Liver (tissue), 9 donors: Measurements from ENCODE around the gene MICOS13. TPM values are rescaled to one million over a fixed set of nuclear protein-coding genes. Genes with fewer than 3 reads are reported as not detected.
A peak's percentile ranks its signal among the peaks of the same experiment; 100 is the strongest.

Source experiments
- DNase-seq: peaks from one replicate; pipeline ENCODE4 v3.0.0-alpha.2; 2017; ENCODE audit warnings: low spot score
- H3K27ac ChIP-seq, 2 donors: one replicate each; pipeline ENCODE4 v1.7.0; 2013; ENCODE audit warnings: inconsistent platforms in 2 of 2, low read length in 2 of 2, control low read depth in 1 of 2, low read depth in 1 of 2, mild to moderate bottlenecking in 1 of 2
- H3K27me3 ChIP-seq, 4 donors: one replicate each; pipeline versions ENCODE4 v1.6.1 to v1.7.0; 2013; ENCODE audit warnings: low read length in 3 of 4, inconsistent platforms in 1 of 4, mild to moderate bottlenecking in 1 of 4, moderate library complexity in 1 of 4; ENCODE audit not compliant: control insufficient read depth in 4 of 4, insufficient read depth in 4 of 4
- H3K36me3 ChIP-seq, 4 donors: one replicate each; pipeline versions ENCODE4 v1.6.1 to v1.7.0; 2013; ENCODE audit warnings: low read length in 3 of 4, mild to moderate bottlenecking in 3 of 4, low read depth in 1 of 4, moderate library complexity in 1 of 4; ENCODE audit not compliant: control insufficient read depth in 4 of 4, insufficient read depth in 3 of 4
- H3K4me1 ChIP-seq, 4 donors: one replicate each; pipeline versions ENCODE4 v1.6.1 to v1.7.0; 2013; ENCODE audit warnings: low read length in 3 of 4, mild to moderate bottlenecking in 3 of 4, moderate library complexity in 1 of 4; ENCODE audit not compliant: control insufficient read depth in 4 of 4, insufficient read depth in 4 of 4
- H3K4me3 ChIP-seq, 3 donors: one replicate each; pipeline versions ENCODE4 v1.6.1 to v1.7.0; 2013; ENCODE audit warnings: low read length in 3 of 3, control low read depth in 1 of 3, low read depth in 1 of 3, mild to moderate bottlenecking in 1 of 3
- H3K9ac ChIP-seq, 2 donors: one replicate each; pipeline ENCODE4 v1.7.0; 2013; ENCODE audit warnings: low read length in 2 of 2, mild to moderate bottlenecking in 2 of 2, moderate library complexity in 2 of 2, control low read depth in 1 of 2, low read depth in 1 of 2
- H3K9me3 ChIP-seq, 4 donors: one replicate each; pipeline versions ENCODE4 v1.6.1 to v1.7.0; 2013; ENCODE audit warnings: low read length in 3 of 4; ENCODE audit not compliant: control insufficient read depth in 4 of 4
- ATF3 ChIP-seq: IDR thresholded peaks from 2 replicates; pipeline ENCODE4 v1.6.1; 2016; ENCODE audit warnings: antibody characterized with exemption
- CTCF ChIP-seq: fragments of 150-350 bp; IDR thresholded peaks from 2 replicates; pipeline ENCODE4 v1.5.1; 2017; ENCODE audit warnings: improper control_type of control experiment, low read depth, low read length; ENCODE audit not compliant: missing input control
- EGR1 ChIP-seq, 2 donors: IDR thresholded peaks; 2 replicates each; pipeline ENCODE4 v1.6.1; 2016 to 2018; ENCODE audit warnings: antibody characterized with exemption in 2 of 2, low read depth in 2 of 2
- FOXA1 ChIP-seq: IDR thresholded peaks from 2 replicates; pipeline ENCODE4 v1.6.1; 2016; ENCODE audit warnings: antibody characterized with exemption
- FOXA2 ChIP-seq: IDR thresholded peaks from 2 replicates; pipeline ENCODE4 v1.6.1; 2016; ENCODE audit warnings: antibody characterized with exemption
- GABPA ChIP-seq, 2 donors: IDR thresholded peaks in 1 of 2; conservative IDR thresholded peaks in 1 of 2; 2 replicates each; pipeline ENCODE4 v1.6.1; 2016; ENCODE audit warnings: antibody characterized with exemption in 2 of 2, mild to moderate bottlenecking in 1 of 2, moderate library complexity in 1 of 2
- HNF4A ChIP-seq, 2 donors: conservative IDR thresholded peaks; 2 replicates each; pipeline ENCODE4 v1.6.1; 2016; ENCODE audit warnings: antibody characterized with exemption in 2 of 2, mild to moderate bottlenecking in 2 of 2
- HNF4G ChIP-seq: IDR thresholded peaks from 2 replicates; pipeline ENCODE4 v1.6.1; 2016; ENCODE audit warnings: antibody characterized with exemption
- JUND ChIP-seq, 2 donors: IDR thresholded peaks; 2 replicates each; pipeline ENCODE4 v1.6.1; 2016; ENCODE audit warnings: antibody characterized with exemption in 2 of 2
- NR2F2 ChIP-seq: IDR thresholded peaks from 2 replicates; pipeline ENCODE4 v1.6.1; 2016; ENCODE audit warnings: antibody characterized with exemption
- RAD21 ChIP-seq, 2 donors: IDR thresholded peaks; 2 replicates each; pipeline ENCODE4 v1.6.1; 2016; ENCODE audit warnings: antibody characterized with exemption in 2 of 2, mild to moderate bottlenecking in 2 of 2
- REST ChIP-seq: IDR thresholded peaks from 2 replicates; pipeline ENCODE4 v1.6.1; 2016; ENCODE audit warnings: antibody characterized with exemption, mild to moderate bottlenecking
- RXRA ChIP-seq, 2 donors: IDR thresholded peaks; 2 replicates each; pipeline ENCODE4 v1.6.1; 2017 to 2018; ENCODE audit warnings: antibody characterized with exemption in 2 of 2, mild to moderate bottlenecking in 1 of 2
- SP1 ChIP-seq: IDR thresholded peaks from 2 replicates; pipeline ENCODE4 v1.6.1; 2018; ENCODE audit warnings: antibody characterized with exemption, mild to moderate bottlenecking
- TAF1 ChIP-seq: conservative IDR thresholded peaks from 2 replicates; pipeline ENCODE4 v1.6.1; 2016; ENCODE audit warnings: antibody characterized with exemption, mild to moderate bottlenecking
- YY1 ChIP-seq: IDR thresholded peaks from 2 replicates; pipeline ENCODE4 v1.6.1; 2016; ENCODE audit warnings: antibody characterized with exemption, mild to moderate bottlenecking
- WGBS: extraction: QIAGEN DNeasy Blood & Tissue Kit; methylation state at CpG from one replicate; pipeline ENCODE4 v1.1.7; 2013; 5-methylcytosine and 5-hydroxymethylcytosine counted together
- polyA plus RNA-seq, 2 donors: library from polyadenylated mRNA; stranded (reverse) in 1 of 2; unstranded in 1 of 2; fragments of 200-250 nt in 1 of 2; fragments of >200 nt in 1 of 2; fragmentation: Nextera tagmentation in 1 of 2; extraction: Ambion mirVana in 1 of 2; gene quantifications; one replicate each; pipeline versions ENCODE4 v1.2.1 to v1.2.3, GENCODE V29; 2013 to 2015
- total RNA-seq, 2 donors: library from RNA; depleted of rRNA; stranded (reverse); fragments of >200 nt; gene quantifications; one replicate each; pipeline ENCODE4 v1.2.3, GENCODE V29; 2014
- TF ChIP-seq, protein P1 (sequence below): IDR thresholded peaks from 2 replicates; pipeline ENCODE4 v1.6.1; 2016; ENCODE audit warnings: antibody characterized with exemption
- TF ChIP-seq, protein P2 (sequence below): IDR thresholded peaks from 2 replicates; pipeline ENCODE4 v1.6.1; 2016; ENCODE audit warnings: antibody characterized with exemption
- donor health status: healthy.
- donor health status: healthy.
- donor health status: healthy.
- donor health status: healthy.
- donor health status: healthy.

The MICOS13 gene, protein sequence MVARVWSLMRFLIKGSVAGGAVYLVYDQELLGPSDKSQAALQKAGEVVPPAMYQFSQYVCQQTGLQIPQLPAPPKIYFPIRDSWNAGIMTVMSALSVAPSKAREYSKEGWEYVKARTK
- total RNA-seq (10 to 100 TPM; 11.5 to 19.0 TPM), polyA plus RNA-seq (10 to 100 TPM; 42.7 to 84.0 TPM)

- 1% methylated on average over 94 of the region's 94 CpGs for WGBS
- TF ChIP-seq RXRA (IDR thresholded peaks at IDR 0.05) (peak; percentile 46 to 50), SP1 (peak; percentile 84), JUND (IDR thresholded peaks at IDR 0.05) (peak in 1 of 2 donors; percentile 55), EGR1 (IDR thresholded peaks at IDR 0.05; ENCODE audit: low read depth in 2 of 2) (peak in 1 of 2 donors; percentile 61), HNF4G (peak; percentile 30), FOXA1 (peak; percentile 65), HNF4A (conservative IDR thresholded peaks at IDR 0.05) (peak; percentile 35 to 54), REST (peak; percentile 63), TAF1 (no peak), RAD21 (IDR thresholded peaks at IDR 0.05) (peak in 1 of 2 donors; percentile 39), ATF3 (no peak), FOXA2 (no peak), YY1 (peak; percentile 98), GABPA (IDR thresholded peaks at IDR 0.05 in 1 of 2, conservative IDR thresholded peaks at IDR 0.05 in 1 of 2) (peak in 1 of 2 donors; percentile 90), CTCF (no peak), NR2F2 (no peak)
- TF ChIP-seq, protein P1, sequence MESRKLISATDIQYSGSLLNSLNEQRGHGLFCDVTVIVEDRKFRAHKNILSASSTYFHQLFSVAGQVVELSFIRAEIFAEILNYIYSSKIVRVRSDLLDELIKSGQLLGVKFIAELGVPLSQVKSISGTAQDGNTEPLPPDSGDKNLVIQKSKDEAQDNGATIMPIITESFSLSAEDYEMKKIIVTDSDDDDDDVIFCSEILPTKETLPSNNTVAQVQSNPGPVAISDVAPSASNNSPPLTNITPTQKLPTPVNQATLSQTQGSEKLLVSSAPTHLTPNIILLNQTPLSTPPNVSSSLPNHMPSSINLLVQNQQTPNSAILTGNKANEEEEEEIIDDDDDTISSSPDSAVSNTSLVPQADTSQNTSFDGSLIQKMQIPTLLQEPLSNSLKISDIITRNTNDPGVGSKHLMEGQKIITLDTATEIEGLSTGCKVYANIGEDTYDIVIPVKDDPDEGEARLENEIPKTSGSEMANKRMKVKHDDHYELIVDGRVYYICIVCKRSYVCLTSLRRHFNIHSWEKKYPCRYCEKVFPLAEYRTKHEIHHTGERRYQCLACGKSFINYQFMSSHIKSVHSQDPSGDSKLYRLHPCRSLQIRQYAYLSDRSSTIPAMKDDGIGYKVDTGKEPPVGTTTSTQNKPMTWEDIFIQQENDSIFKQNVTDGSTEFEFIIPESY, result no peak
- TF ChIP-seq, protein P2, sequence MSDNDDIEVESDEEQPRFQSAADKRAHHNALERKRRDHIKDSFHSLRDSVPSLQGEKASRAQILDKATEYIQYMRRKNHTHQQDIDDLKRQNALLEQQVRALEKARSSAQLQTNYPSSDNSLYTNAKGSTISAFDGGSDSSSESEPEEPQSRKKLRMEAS, result peak; percentile 97
- H3K4me3 ChIP-seq, result peak within 1 kb of the TSS; percentile 72 to 96 (median 96)
- peak within 1 kb of the TSS; percentile 66 to 78 for H3K27ac ChIP-seq
- peak; percentile 99 for DNase-seq
- H3K4me1 ChIP-seq, result peaks cover 4 to 22% (median 13%) of the 10 kb centered on the region in 4 donors
- H3K27me3 ChIP-seq, result no peaks in the 10 kb centered on the region
- no peaks in the 10 kb centered on the region for H3K9me3 ChIP-seq
- no peaks in the 10 kb centered on the region for H3K36me3 ChIP-seq
- H3K9ac ChIP-seq, result peak within 1 kb of the TSS; percentile 88 to 92
These were observed at the start of gene MICOS13, which contains the start of gene HSD11B1L for GRCh38 chr19:5680437-5681368. Gene MICOS13 (minus strand): TSS chr19:5680516. CDS start chr19:5680486, 30 bp downstream. Gene HSD11B1L (plus strand): TSS chr19:5681027. CDS start chr19:5684833, 3,806 bp downstream.
